ENCODE measurements around the gene LRRC26.

Gene LRRC26

GRCh38 chr9:137183980-137184595 lies 14.2 kb upstream of the LRRC26 start:
- DNase-seq: no peak

DNA sequence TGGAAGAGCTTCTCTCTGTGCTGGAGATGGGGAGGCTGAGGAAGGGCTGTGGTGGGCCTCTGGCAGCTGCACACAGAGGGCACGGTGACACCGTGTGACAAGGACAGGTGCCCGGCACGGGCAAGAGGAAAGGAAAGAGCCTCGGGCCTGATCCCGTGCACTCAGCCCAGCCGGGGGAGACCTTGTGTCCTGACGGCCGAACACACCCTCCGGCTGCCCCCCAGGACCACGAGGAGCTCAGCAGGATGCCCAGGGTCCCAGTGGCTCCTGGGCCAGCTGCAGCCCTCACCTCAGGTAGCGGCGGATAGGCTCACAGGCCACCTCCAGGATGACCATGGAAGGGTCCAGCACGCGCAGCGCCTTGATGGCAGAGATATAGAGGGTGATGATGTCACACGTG lies 13.0 kb upstream of the LRRC26 start:
- DNase-seq: no peak

DNA sequence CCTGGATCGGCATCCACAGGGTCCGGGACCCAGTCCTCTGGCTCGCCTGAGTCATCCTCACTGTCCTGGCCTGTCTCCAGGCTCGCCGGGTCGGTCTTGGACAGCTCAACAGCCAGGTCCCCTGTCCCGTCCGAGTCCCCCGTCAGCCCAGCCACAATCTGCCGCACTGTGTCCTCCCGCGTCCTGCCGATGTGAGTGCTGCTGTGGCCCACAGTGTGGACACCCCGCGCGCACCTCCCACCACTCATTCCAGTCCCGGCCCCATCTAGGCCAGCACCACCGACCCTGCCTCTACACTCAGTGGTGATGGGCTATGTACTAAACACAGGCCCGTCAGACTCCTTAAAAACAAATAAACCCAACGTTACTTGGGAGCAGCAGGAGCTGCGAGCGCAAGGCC lies 11.8 kb upstream of the LRRC26 start:
- DNase-seq: no peak

- no peak for DNase-seq
Measured at GRCh38 chr9:137180491-137180890, 10.6 kb upstream of the LRRC26 start.

DNA sequence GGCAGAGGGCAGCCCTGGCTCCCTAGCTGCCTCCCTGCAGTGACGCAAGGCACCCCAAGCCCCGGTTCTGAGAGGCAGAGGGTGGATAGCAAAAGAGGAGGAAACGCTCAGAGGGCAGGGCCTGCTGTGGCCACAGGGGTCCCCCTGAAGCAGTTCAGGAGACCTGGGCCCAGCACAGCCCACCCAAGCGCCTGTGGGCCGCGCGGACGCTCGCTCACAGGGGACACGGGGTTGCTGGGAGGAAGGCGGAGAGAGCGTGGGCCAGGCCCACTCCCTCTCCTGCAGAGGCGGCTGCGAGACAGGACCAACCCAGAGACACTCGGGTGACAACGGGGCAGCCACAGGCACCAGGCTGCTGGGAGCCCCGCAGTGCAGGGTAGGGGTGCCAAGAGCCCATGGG lies 9.9 kb upstream of the LRRC26 start:
- no peak for DNase-seq

- no peak for DNase-seq
Measured at GRCh38 chr9:137178939-137179630, 9.2 kb upstream of the LRRC26 start.

DNA sequence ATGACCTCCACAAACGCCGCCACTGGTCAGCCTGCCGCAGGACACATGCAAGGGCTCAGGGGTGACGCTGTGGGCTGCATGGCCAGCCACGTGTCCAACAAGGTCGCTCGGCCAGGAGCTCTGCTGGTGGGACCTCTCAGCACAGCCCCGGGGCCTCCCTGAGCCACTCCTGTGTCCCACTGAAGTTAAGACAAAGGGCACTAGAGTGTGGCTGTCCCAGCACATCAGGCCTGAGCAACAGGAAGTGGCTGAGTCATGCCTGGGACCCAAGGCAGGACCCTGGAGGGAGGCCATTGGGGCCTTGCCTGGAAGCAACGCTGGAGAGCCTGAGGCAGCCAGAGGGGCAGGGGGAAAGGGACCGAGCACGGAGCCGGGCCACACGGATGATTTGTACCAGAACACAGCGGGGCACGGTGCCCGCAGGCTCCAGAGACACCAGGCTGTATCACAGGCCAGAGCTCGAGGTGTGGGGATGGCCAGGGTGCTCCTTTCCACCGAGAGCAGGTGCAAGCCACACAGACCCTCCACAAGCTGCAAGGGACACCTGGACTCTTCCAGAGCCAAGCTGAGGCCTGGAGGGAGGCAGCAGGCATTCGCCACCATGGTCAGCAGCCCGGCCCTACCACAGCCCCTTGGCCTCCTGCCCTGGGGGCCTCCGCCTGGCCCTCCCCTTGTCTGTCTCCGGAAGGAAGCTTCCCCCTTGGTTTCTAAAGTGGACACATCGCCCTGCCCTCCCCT lies 8.5 kb upstream of the LRRC26 start:
- no peak for DNase-seq

DNA sequence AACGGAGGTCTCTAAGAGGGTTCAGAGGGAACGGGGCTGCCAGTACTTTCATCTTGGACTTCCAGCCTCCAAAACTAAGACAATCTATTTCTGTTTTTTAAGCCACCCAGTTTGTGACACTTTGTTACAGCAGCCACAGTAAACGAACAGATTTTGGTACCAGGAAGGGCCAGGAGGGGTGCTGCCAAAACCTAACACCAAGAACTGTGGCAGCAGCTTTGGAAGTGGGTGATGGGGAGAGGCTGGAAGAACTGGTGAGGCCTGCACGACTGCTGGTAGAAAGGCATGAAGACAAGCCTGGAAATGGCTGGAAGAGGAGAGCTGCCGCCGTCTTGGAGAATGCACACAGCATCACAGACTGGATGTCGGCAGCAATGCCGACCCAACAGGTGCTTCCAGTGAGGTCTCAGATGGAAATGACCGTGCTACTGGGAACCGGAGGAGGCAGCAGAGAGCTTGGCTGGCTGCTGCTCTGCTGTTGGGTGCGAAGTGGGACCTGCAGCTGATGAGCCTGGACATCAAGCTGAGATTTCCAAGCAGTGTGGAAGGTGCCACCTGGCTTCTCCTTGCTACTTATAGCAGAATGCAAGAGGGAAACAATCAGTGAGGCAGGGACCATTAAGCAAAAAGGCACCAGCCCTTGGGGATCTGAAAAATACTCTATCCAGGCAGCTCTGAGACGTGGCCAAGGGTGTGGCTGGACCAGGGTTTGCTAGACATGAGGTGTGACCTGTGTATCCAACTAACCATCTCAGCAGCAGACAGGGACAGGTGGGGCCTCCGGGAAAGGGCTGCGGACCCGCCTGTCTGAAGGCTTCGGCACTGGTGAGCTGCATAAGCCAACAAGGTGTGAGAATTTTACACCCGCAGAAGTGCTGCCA lies 6.7 kb upstream of the LRRC26 start:
- peak; percentile 37 for DNase-seq

DNA sequence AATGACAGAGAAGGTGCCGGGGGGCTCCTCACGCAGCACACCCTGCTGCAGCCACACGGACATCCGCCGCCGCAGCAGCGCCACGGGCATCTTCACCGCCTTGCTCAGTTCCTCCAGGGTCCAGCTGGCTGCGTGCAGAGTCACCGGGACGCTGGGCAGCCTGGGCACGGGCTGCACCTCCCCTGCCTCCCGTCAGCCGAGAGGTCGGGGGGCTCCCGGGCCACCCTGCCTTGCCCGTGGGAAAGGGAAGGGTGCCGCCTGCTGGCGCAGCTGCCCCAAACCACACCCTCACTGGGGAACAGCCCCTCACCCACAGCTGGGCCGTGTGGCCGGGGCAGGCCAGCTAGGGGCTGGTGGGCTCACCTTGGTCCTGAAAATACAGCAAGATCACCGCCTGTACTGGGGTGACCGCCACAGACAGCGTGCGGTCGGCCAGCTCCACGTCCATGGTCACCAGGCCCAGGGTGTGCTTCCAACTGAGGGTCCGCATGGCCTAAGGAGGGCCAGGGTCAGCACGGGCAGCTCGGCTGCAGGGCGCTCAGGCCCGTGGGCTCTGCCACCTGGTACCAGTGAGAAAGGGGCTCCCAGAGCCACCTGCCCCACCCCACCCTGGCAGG lies 5.6 kb upstream of the LRRC26 start:
- DNase-seq: no peak

- peak; percentile 72 for DNase-seq
Measured at GRCh38 chr9:137174722-137175293, 5.0 kb upstream of the LRRC26 start.

GRCh38 chr9:137173796-137174664 lies 4.2 kb upstream of the LRRC26 start:
- no peak for DNase-seq

- DNase-seq: no peak
Measured at GRCh38 chr9:137172901-137173795, 3.3 kb upstream of the LRRC26 start.

GRCh38 chr9:137171149-137171900 lies 1.5 kb upstream of the LRRC26 start:
- no peak for DNase-seq

GRCh38 chr9:137170486-137171148 lies 766 bp upstream of the LRRC26 start:
- DNase-seq: no peak

- DNase-seq: peak; percentile 92
Measured at GRCh38 chr9:137168904-137169856, 671 bp downstream of the LRRC26 start.

DNA sequence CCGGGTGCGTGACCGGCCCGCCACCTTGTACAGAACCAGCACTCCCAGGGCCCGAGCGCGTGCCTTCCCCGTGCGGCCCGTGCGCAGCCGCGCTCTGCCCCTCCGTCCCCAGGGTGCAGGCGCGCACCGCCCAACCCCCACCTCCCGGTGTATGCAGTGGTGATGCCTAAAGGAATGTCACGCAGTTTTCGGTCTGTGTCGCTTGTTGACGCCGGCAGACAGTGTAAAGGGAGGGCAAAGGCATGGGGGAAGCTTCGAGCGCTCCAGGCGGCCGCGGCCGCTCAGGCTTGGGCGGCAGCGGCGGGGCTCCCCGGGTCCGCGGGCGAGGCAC lies 1.3 kb downstream of the LRRC26 start:
- no peak for DNase-seq

DNA sequence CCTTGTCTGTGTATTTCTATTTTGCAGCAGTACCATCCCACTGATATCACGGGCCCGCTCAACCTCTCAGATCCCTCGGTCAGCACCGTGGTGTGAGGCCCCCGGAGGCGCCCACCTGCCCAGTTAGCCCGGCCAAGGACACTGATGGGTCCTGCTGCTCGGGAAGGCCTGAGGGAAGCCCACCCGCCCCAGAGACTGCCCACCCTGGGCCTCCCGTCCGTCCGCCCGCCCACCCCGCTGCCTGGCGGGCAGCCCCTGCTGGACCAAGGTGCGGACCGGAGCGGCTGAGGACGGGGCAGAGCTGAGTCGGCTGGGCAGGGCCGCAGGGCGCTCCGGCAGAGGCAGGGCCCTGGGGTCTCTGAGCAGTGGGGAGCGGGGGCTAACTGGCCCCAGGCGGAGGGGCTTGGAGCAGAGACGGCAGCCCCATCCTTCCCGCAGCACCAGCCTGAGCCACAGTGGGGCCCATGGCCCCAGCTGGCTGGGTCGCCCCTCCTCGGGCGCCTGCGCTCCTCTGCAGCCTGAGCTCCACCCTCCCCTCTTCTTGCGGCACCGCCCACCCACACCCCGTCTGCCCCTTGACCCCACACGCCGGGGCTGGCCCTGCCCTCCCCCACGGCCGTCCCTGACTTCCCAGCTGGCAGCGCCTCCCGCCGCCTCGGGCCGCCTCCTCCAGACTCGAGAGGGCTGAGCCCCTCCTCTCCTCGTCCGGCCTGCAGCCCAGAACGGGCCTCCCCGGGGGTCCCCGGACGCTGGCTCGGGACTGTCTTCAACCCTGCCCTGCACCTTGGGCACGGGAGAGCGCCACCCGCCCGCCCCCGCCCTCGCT lies 1.9 kb downstream of the LRRC26 start:
- no peak for DNase-seq
